ENCODE data around the gene BTBD1. TPM values are rescaled to one million over a fixed set of nuclear protein-coding genes. Genes with fewer than 3 reads are reported as not detected.
"Not testable (repeated sequence)": the region's sequence is repeated elsewhere in the genome, so short reads cannot be mapped to it uniquely, and the experiment has no call there.

BTBD1 gene
- total and polyA plus RNA-seq, 2 donors (not counting 3 experiments of a cell fraction or from before 2014, with no cell fraction given): 30.8 to 58.0 TPM

GRCh38 chr15:83077491-83078230, 10.6 kb upstream of the BTBD1 start:
- POLR2A ChIA-PET: no interaction called here

GRCh38 chr15:83069211-83069642, 2.2 kb upstream of the BTBD1 start:
- dilution Hi-C loops (cut with MboI; ENCODE audit: extremely low pct_ligation_motif_present, low sequenced_read_pairs); H3K27ac ChIP-seq (ENCODE audit: insufficient read depth, low read depth, low read length); FAIRE-seq; POLR2A ChIA-PET; intact Hi-C loops (cut with micrococcal nuclease); H3K9ac ChIP-seq (replicated peaks; ENCODE audit: extremely low read depth, insufficient read depth, low read length); DNase-seq (ENCODE audit: low read depth, low spot score); H3K9me1 ChIP-seq (replicated peaks; ENCODE audit: control insufficient read depth, extremely low read depth, insufficient read depth, low read length); H3K4me3 ChIP-seq (replicated peaks in 1 of 3; ENCODE audit: insufficient read depth in 1 of 3, low read depth in 1 of 3, low read length in 3 of 3); H3K27me3 ChIP-seq (ENCODE audit: control insufficient read depth in 2 of 2, insufficient read depth in 2 of 2, low read length in 2 of 2); H4K20me1 ChIP-seq (replicated peaks; ENCODE audit: control insufficient read depth, extremely low read depth, insufficient read depth, low read length); H3K4me2 ChIP-seq (ENCODE audit: insufficient read depth, low read length); BruUV-seq (replicated peaks); H3K9me3 ChIP-seq (replicated peaks; ENCODE audit: control insufficient read depth, insufficient read depth, low read length); H2AFZ ChIP-seq (ENCODE audit: low read depth, low read length); H3K36me3 ChIP-seq (ENCODE audit: control insufficient read depth in 2 of 2, extremely low read depth in 1 of 2, insufficient read depth in 2 of 2, low read length in 2 of 2): not testable (repeated sequence)
- CTCF ChIA-PET: interaction anchor here (1.6 kb wide), 1 partner anchor 38 kb away, joined by 3 read pairs; no protein-coding TSS in a partner anchor
- Histone ChIP-seq H3K79me2 (ENCODE audit: control insufficient read depth, insufficient read depth, low read length) (peaks cover 26% of the 10 kb centered on the region), H3K4me1 (ENCODE audit: control insufficient read depth, extremely low read depth, insufficient read depth, low read length) (peaks cover 23% of the 10 kb centered on the region)

More at GRCh38 chr15:83077491-83078230, 10.6 kb upstream of the BTBD1 start:
- FAIRE-seq (no peak), DNase-seq (ENCODE audit: low read depth, low spot score) (no peak)
- Histone ChIP-seq H4K20me1 (replicated peaks; ENCODE audit: control insufficient read depth, extremely low read depth, insufficient read depth, low read length) (no peaks in the 10 kb centered on the region), H3K9me1 (replicated peaks; ENCODE audit: control insufficient read depth, extremely low read depth, insufficient read depth, low read length) (no peaks in the 10 kb centered on the region), H3K4me1 (ENCODE audit: control insufficient read depth, extremely low read depth, insufficient read depth, low read length) (no peaks in the 10 kb centered on the region), H3K4me2 (ENCODE audit: insufficient read depth, low read length) (no peak overlapping the region), H3K4me3 (replicated peaks in 1 of 3; ENCODE audit: insufficient read depth in 1 of 3, low read depth in 1 of 3, low read length in 3 of 3) (no peak overlapping the region), H3K9ac (replicated peaks; ENCODE audit: extremely low read depth, insufficient read depth, low read length) (no peak overlapping the region), H3K27ac (ENCODE audit: insufficient read depth, low read depth, low read length) (no peak overlapping the region), H3K36me3 (ENCODE audit: control insufficient read depth in 2 of 2, extremely low read depth in 1 of 2, insufficient read depth in 2 of 2, low read length in 2 of 2) (no peaks in the 10 kb centered on the region), H2AFZ (ENCODE audit: low read depth, low read length) (no peak overlapping the region), H3K9me3 (replicated peaks; ENCODE audit: control insufficient read depth, insufficient read depth, low read length) (no peaks in the 10 kb centered on the region), H3K27me3 (ENCODE audit: control insufficient read depth in 2 of 2, insufficient read depth in 2 of 2, low read length in 2 of 2) (peaks cover 12 to 16% of the 10 kb centered on the region in 2 experiments), H3K79me2 (ENCODE audit: control insufficient read depth, insufficient read depth, low read length) (no peaks in the 10 kb centered on the region)
- BruUV-seq (replicated peaks): no TSS peak
- no peak for TF ChIP-seq JUN (IDR thresholded peaks at IDR 0.05; ENCODE audit: borderline replicate concordance, insufficient read depth, insufficient read length, low read depth)
- no peak for TF ChIP-seq MYC (IDR thresholded peaks at IDR 0.05; ENCODE audit: low read depth, low read length)
- no peak for TF ChIP-seq POLR2AphosphoS5 (IDR thresholded peaks at IDR 0.05; ENCODE audit: insufficient read depth, low read depth, low read length)
- TF ChIP-seq POLR2A (IDR thresholded peaks at IDR 0.05; ENCODE audit: low read depth, low read length): no peak
- TF ChIP-seq MAX (IDR thresholded peaks at IDR 0.05; ENCODE audit: insufficient read depth, insufficient read length): no peak
- TF ChIP-seq CTCF (IDR thresholded peaks at IDR 0.05; ENCODE audit: extremely low read depth in 1 of 2, insufficient read depth in 1 of 2, low read depth in 1 of 2, low read length in 2 of 2): no peak
- TF ChIP-seq FOS (IDR thresholded peaks at IDR 0.05; ENCODE audit: borderline replicate concordance, insufficient read depth, low read length): no peak
- no peak for TF ChIP-seq EZH2 (IDR thresholded peaks at IDR 0.05; ENCODE audit: borderline replicate concordance, low read depth, low read length, severe bottlenecking)
- TF ChIP-seq GATA2 (IDR thresholded peaks at IDR 0.05; ENCODE audit: insufficient read depth, insufficient read length, low read depth, low read length): no peak
- dilution Hi-C loops (cut with MboI; ENCODE audit: extremely low pct_ligation_motif_present, low sequenced_read_pairs): no loop called here
- intact Hi-C loops (cut with micrococcal nuclease): no loop called here
- CTCF ChIA-PET: interaction anchor here (1.1 to 1.7 kb wide), 2 partner anchors 10 to 29 kb away, joined by 4 read pairs; partner anchors contain the start of gene BTBD1
